K562 (cell line): ENCODE measurements around the gene CLPSL1. TPM values are rescaled to one million over a fixed set of nuclear protein-coding genes. Genes with fewer than 3 reads are reported as not detected.
A peak's percentile ranks its signal among the peaks of the same experiment; 100 is the strongest.

Source experiments
- ATAC-seq: fragments of 200-7000 bp; cut with Tn5 transposase; 3 replicates; pipeline ENCODE4 v1.9.1; 2020; ENCODE audit warnings: moderate library complexity
- BruUV-seq: library from RNA; stranded (reverse); fragments of 400-500 nt; replicated peaks from 2 replicates; lab custom pipeline; 2021; lab: Mats Ljungman, UMichigan
- CTCF ChIA-PET: fragments of 300-600 bp; formaldehyde crosslinking; extraction: SDS; loops from one replicate; lab custom pipeline; 2021; ENCODE audit warnings: low intra/inter-chr PET ratio; lab: Yijun Ruan, JAX
- POLR2A ChIA-PET: fragments of 300-600, 350-650 bp; sonication (Branson Sonifier 250); formaldehyde crosslinking; extraction: SDS; loops from one replicate; lab custom pipeline; 2021; ENCODE audit warnings: antibody characterized with exemption, inconsistent platforms; lab: Yijun Ruan, JAX
- DNase-seq, 4 experiments: peaks; one replicate each; pipeline versions ENCODE4 v3.0.0 to v3.0.0-alpha.2; 2011 to 2018; ENCODE audit warnings: low spot score in 3 of 4, mixed read lengths in 3 of 4; ENCODE audit errors: extremely low read depth in 1 of 4
- FAIRE-seq: peaks from 2 replicates; lab custom pipeline; 2011; peaks lifted over from hg19 to GRCh38; lab: Jason Lieb, UNC
- H2AFZ ChIP-seq: 2 replicates; pipeline ENCODE4 v1.6.0; 2011; ENCODE audit warnings: low read depth, low read length, control low read depth, inconsistent platforms
- H3K27ac ChIP-seq: fragments of 200-600 bp; 3 replicates; pipeline ENCODE4 v1.8.0; 2011; ENCODE audit warnings: low read depth, mild to moderate bottlenecking, control low read depth, inconsistent platforms, low read length, moderate library complexity, mixed read lengths; ENCODE audit errors: extremely low read depth
- H3K27me3 ChIP-seq, 2 experiments: fragments of 300-600 bp in 1 of 2; 2 replicates in 1 of 2; 3 replicates in 1 of 2; pipeline versions ENCODE4 v1.6.0 to v1.8.0; 2011; ENCODE audit warnings: inconsistent platforms in 2 of 2, low read length in 2 of 2, mild to moderate bottlenecking in 1 of 2, mixed read lengths in 1 of 2, moderate library complexity in 1 of 2; ENCODE audit not compliant: control insufficient read depth in 2 of 2, insufficient read depth in 2 of 2
- H3K36me3 ChIP-seq: fragments of 300-600 bp; 3 replicates; pipeline ENCODE4 v1.8.0; 2011; ENCODE audit warnings: mild to moderate bottlenecking, low read length, inconsistent platforms; ENCODE audit not compliant: control insufficient read depth, insufficient read depth
- H3K4me1 ChIP-seq, 2 experiments: fragments of 200-600 bp in 1 of 2; replicated peaks in 1 of 2; 2 replicates in 1 of 2; 3 replicates in 1 of 2; pipeline versions ENCODE4 v1.5.1 to v1.8.0; 2011; ENCODE audit warnings: inconsistent platforms in 2 of 2, low read length in 2 of 2, mild to moderate bottlenecking in 1 of 2, mixed read lengths in 1 of 2, moderate library complexity in 1 of 2; ENCODE audit not compliant: control insufficient read depth in 2 of 2, insufficient read depth in 2 of 2
- H3K4me2 ChIP-seq: 2 replicates; pipeline ENCODE4 v1.6.1; 2011; ENCODE audit warnings: low read length, control low read depth, inconsistent platforms, mixed read lengths; ENCODE audit not compliant: insufficient read depth
- H3K4me3 ChIP-seq: fragments of 200-600 bp; sonication (generic), shearing (Covaris generic); 2 replicates; pipeline ENCODE4 v1.5.1; 2016; ENCODE audit warnings: control low read depth, inconsistent platforms
- H3K79me2 ChIP-seq: fragments of 200-600 bp; 3 replicates; pipeline ENCODE4 v1.8.0; 2011; ENCODE audit warnings: low read length, inconsistent platforms; ENCODE audit not compliant: control insufficient read depth, insufficient read depth
- H3K9ac ChIP-seq, 2 experiments: 2 replicates each; pipeline versions ENCODE4 v1.6.0 to v1.6.1; 2011; ENCODE audit warnings: low read depth in 2 of 2, low read length in 2 of 2, control low read depth in 1 of 2, inconsistent platforms in 1 of 2, mild to moderate bottlenecking in 1 of 2, mixed read lengths in 1 of 2; ENCODE audit not compliant: insufficient read depth in 1 of 2
- H3K9me1 ChIP-seq: one replicate; pipeline ENCODE4 v1.6.0; 2011; ENCODE audit warnings: inconsistent platforms, mild to moderate bottlenecking, low read length, moderate library complexity; ENCODE audit not compliant: control insufficient read depth, insufficient read depth
- H3K9me3 ChIP-seq: replicated peaks from 2 replicates; pipeline ENCODE4 v1.5.1; 2011; ENCODE audit warnings: low read depth, low read length, inconsistent platforms; ENCODE audit not compliant: control insufficient read depth, insufficient read depth
- H4K20me1 ChIP-seq: replicated peaks from 2 replicates; pipeline ENCODE4 v1.6.1; 2011; ENCODE audit warnings: low read length, inconsistent platforms, mixed read lengths; ENCODE audit not compliant: control insufficient read depth, insufficient read depth
- ARID2 ChIP-seq: fragments of 450-650 bp; IDR thresholded peaks from 2 replicates; pipeline ENCODE4 v1.6.1; 2017; ENCODE audit warnings: antibody characterized with exemption, mild to moderate bottlenecking
- CHD2 ChIP-seq: IDR thresholded peaks from 2 replicates; pipeline ENCODE4 v1.6.1; 2011; ENCODE audit warnings: low read depth, low read length
- DMBX1 ChIP-seq: fragments of 250-450 bp; sonication (Bioruptor Pico); IDR thresholded peaks from 2 replicates; pipeline ENCODE4 v1.8.0; 2022; ENCODE audit warnings: inconsistent platforms, mild to moderate bottlenecking, moderate library complexity, borderline replicate concordance
- FOXK2 ChIP-seq, 2 experiments: fragments of 450-650 bp; IDR thresholded peaks in 1 of 2; conservative IDR thresholded peaks in 1 of 2; 2 replicates each; pipeline ENCODE4 v1.6.1; 2016; ENCODE audit warnings: low read depth in 2 of 2, mild to moderate bottlenecking in 1 of 2
- KDM2B ChIP-seq: fragments of 250-450 bp; sonication (Bioruptor Pico); IDR thresholded peaks from 2 replicates; pipeline ENCODE4 v1.8.0; 2021; ENCODE audit warnings: mild to moderate bottlenecking, moderate library complexity
- POLR2A ChIP-seq: fragments of 450-650 bp; conservative IDR thresholded peaks from 2 replicates; pipeline ENCODE4 v1.6.1; 2016
- ZNF124 ChIP-seq: sonication (generic); formaldehyde crosslinking; IDR thresholded peaks from 2 replicates; pipeline ENCODE4 v1.8.1; 2022; ENCODE audit warnings: missing genetic modification reagents
- ZNF175 ChIP-seq: fragments of 200-800 bp; sonication (Bioruptor generic); IDR thresholded peaks from 2 replicates; pipeline ENCODE4 v1.6.1; 2016; ENCODE audit warnings: low read depth, mild to moderate bottlenecking, missing genetic modification characterization, missing compliant biosample characterization
- ZNF23 ChIP-seq: fragments of 250-450 bp; sonication (Bioruptor Pico); IDR thresholded peaks from 2 replicates; pipeline ENCODE4 v1.4.0; 2020; ENCODE audit warnings: mild to moderate bottlenecking
- ZNF57 ChIP-seq: fragments of 450-650 bp; formaldehyde crosslinking; IDR thresholded peaks from 2 replicates; pipeline ENCODE4 v1.4.0; 2020; ENCODE audit warnings: mild to moderate bottlenecking, moderate library complexity
- WGBS: fragments of 100-300 bp; shearing (Covaris generic); methylation state at CpG from one replicate; pipeline ENCODE4 v1.1.6; 2016; ENCODE audit warnings: low coverage, mixed read lengths; ENCODE audit not compliant: insufficient coverage; ENCODE audit errors: missing lambda C conversion rate; 5-methylcytosine and 5-hydroxymethylcytosine counted together
- in situ Hi-C: fragments of 300-500 bp; cut with MboI; formaldehyde crosslinking; loops from 4 replicates; pipeline ENCODE4 v1.15.0; 2018; ENCODE audit warnings: inconsistent platforms, mixed read lengths
- intact Hi-C: fragments of 100-400 bp; cut with micrococcal nuclease; formaldehyde crosslinking; loops from 2 replicates; pipeline ENCODE4 v1.14.2; 2022
- polyA plus RNA-seq, 8 experiments: library from polyadenylated mRNA; depleted of rRNA in 4 of 8; stranded (reverse) in 5 of 8; unstranded in 3 of 8; fragments of >200 nt; fragmentation: Nextera tagmentation in 2 of 8; fragmentation: Illumina TruSeq in 1 of 8; extraction: Ambion mirVana in 2 of 8; extraction: Trizol in 1 of 8; gene quantifications; 2 replicates each; pipeline versions ENCODE4 v1.2.1 to v1.2.3, GENCODE V29; 2011 to 2014; ENCODE audit warnings: inconsistent platforms in 1 of 8, missing spikeins in 1 of 8
- total RNA-seq, 7 experiments: library from RNA; depleted of rRNA in 6 of 7; stranded (reverse); fragments of >200 nt in 6 of 7; fragmentation: Illumina TruSeq in 2 of 7; extraction: Trizol in 2 of 7; gene quantifications; 2 replicates each; pipeline versions ENCODE4 v1.2.1 to v1.2.3, GENCODE V29; 2011 to 2021; ENCODE audit warnings: low replicate concordance in 1 of 7
- TF ChIP-seq, protein P1 (sequence below): IDR thresholded peaks from 3 replicates; pipeline ENCODE4 v1.6.1; 2011; ENCODE audit warnings: borderline replicate concordance, mild to moderate bottlenecking, moderate library complexity; ENCODE audit not compliant: insufficient read length; ENCODE audit errors: extremely low read depth
- TF ChIP-seq, protein P2 (sequence below): sonication (generic); formaldehyde crosslinking; IDR thresholded peaks from 2 replicates; pipeline ENCODE4 v1.9.0; 2022; ENCODE audit warnings: mild to moderate bottlenecking, missing genetic modification reagents
- TF ChIP-seq, protein P3 (sequence below): fragments of 450-650 bp; IDR thresholded peaks from 2 replicates; pipeline ENCODE4 v1.7.1; 2018; ENCODE audit warnings: mild to moderate bottlenecking, low read depth; ENCODE audit not compliant: partially characterized antibody

CLPSL1 gene
- total and polyA plus RNA-seq, 9 of the 15 experiments (the other 6 are each of a cell fraction or from before 2014, with no cell fraction given): not detected

DNA sequence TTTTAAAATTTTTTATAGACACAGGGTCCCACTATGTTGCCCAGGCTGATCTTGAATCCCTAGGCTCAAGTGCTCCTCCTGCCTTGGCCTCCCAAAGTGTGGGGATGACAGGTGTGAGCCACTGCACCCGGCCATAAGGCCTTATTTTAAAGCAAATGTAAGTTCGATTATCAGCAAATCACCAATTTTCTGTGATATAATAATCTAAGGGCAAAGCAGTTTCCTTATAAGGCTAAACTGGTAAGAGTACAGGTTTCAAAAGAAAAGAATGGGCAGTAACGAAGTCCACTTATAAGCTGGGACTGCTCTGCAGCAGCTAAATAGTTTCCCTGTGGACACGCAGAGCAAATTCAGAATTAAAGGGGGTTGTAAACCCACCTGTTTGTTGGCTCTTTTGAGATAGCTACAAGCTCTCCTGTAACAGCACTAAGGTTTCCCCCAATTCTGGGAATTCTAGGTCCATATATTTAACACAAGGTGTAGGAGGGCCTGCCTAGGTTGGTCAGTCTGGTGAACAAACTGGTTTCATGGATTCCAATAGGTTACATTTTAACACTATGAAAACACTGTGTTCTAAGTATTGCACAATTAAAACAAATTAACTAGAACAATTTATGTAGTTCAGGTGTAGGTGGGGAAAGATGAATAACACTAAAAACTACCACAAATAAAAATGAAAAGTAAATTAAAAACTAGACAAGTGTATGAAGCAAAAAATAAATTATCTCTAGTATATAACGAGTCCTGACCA is 50.6 kb downstream of the CLPSL1 start:
- H3K79me2 ChIP-seq: no peaks in the 10 kb centered on the region
- H3K4me1 ChIP-seq: no peaks in the 10 kb centered on the region; a peak in 1 of 5 replicates
- H3K27ac ChIP-seq: no peak overlapping the region
- WGBS: 68% methylated on average over 5 of the region's 5 CpGs
- intact Hi-C loops (no loop called here), in situ Hi-C loops (no loop called here)
- FAIRE-seq: no peak
- ATAC-seq: peak; percentile 43
- peaks cover 39% of the 10 kb centered on the region for H3K36me3 ChIP-seq
- no peak overlapping the region for H2AFZ ChIP-seq
- H4K20me1 ChIP-seq: no peaks in the 10 kb centered on the region
- H3K9ac ChIP-seq: no peak overlapping the region
- H3K4me3 ChIP-seq: no peak overlapping the region
- BruUV-seq: no TSS peak
- no peaks in the 10 kb centered on the region for H3K9me1 ChIP-seq
- no peak overlapping the region for H3K4me2 ChIP-seq
- POLR2A ChIA-PET: interaction anchor here (1.8 kb wide), 1 partner anchor 18 kb away, joined by 7 read pairs; no protein-coding TSS in a partner anchor
- no peaks in the 10 kb centered on the region for H3K9me3 ChIP-seq
- H3K27me3 ChIP-seq: no peaks in the 10 kb centered on the region; a peak in 1 of 5 replicates
- CTCF ChIA-PET: no interaction called here
- no peak for DNase-seq
- TF ChIP-seq, protein P1, sequence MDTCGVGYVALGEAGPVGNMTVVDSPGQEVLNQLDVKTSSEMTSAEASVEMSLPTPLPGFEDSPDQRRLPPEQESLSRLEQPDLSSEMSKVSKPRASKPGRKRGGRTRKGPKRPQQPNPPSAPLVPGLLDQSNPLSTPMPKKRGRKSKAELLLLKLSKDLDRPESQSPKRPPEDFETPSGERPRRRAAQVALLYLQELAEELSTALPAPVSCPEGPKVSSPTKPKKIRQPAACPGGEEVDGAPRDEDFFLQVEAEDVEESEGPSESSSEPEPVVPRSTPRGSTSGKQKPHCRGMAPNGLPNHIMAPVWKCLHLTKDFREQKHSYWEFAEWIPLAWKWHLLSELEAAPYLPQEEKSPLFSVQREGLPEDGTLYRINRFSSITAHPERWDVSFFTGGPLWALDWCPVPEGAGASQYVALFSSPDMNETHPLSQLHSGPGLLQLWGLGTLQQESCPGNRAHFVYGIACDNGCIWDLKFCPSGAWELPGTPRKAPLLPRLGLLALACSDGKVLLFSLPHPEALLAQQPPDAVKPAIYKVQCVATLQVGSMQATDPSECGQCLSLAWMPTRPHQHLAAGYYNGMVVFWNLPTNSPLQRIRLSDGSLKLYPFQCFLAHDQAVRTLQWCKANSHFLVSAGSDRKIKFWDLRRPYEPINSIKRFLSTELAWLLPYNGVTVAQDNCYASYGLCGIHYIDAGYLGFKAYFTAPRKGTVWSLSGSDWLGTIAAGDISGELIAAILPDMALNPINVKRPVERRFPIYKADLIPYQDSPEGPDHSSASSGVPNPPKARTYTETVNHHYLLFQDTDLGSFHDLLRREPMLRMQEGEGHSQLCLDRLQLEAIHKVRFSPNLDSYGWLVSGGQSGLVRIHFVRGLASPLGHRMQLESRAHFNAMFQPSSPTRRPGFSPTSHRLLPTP: no peak
- TF ChIP-seq ZNF124 (CRISPR knock-in tag) (no peak), DMBX1 (CRISPR knock-in tag) (no peak), CHD2 (no peak), ZNF175 (CRISPR knock-in tag) (no peak), FOXK2 (conservative IDR thresholded peaks at IDR 0.05 in 1 of 2, IDR thresholded peaks at IDR 0.05 in 1 of 2; ENCODE audit: low read depth in 2 of 2) (no peak), ZNF23 (CRISPR knock-in tag) (no peak), ZNF57 (CRISPR knock-in tag) (no peak), POLR2A (peak; percentile 25), KDM2B (no peak), ARID2 (no peak)
- TF ChIP-seq, protein P2, sequence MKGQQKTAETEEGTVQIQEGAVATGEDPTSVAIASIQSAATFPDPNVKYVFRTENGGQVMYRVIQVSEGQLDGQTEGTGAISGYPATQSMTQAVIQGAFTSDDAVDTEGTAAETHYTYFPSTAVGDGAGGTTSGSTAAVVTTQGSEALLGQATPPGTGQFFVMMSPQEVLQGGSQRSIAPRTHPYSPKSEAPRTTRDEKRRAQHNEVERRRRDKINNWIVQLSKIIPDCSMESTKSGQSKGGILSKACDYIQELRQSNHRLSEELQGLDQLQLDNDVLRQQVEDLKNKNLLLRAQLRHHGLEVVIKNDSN (CRISPR knock-in tag): no peak
- TF ChIP-seq, protein P3, sequence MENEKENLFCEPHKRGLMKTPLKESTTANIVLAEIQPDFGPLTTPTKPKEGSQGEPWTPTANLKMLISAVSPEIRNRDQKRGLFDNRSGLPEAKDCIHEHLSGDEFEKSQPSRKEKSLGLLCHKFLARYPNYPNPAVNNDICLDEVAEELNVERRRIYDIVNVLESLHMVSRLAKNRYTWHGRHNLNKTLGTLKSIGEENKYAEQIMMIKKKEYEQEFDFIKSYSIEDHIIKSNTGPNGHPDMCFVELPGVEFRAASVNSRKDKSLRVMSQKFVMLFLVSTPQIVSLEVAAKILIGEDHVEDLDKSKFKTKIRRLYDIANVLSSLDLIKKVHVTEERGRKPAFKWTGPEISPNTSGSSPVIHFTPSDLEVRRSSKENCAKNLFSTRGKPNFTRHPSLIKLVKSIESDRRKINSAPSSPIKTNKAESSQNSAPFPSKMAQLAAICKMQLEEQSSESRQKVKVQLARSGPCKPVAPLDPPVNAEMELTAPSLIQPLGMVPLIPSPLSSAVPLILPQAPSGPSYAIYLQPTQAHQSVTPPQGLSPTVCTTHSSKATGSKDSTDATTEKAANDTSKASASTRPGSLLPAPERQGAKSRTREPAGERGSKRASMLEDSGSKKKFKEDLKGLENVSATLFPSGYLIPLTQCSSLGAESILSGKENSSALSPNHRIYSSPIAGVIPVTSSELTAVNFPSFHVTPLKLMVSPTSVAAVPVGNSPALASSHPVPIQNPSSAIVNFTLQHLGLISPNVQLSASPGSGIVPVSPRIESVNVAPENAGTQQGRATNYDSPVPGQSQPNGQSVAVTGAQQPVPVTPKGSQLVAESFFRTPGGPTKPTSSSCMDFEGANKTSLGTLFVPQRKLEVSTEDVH: peak; percentile 0
